C4-2B (cell line): ENCODE measurements around the gene DCP1B.

Experiments used
- ZFX ChIP-seq: fragments of 450-650 bp; IDR thresholded peaks from 2 replicates; pipeline ENCODE4 v1.6.1; 2017
- TF ChIP-seq, protein P1 (sequence below): fragments of 450-650 bp; conservative IDR thresholded peaks from 2 replicates; pipeline ENCODE4 v1.5.1; 2017; ENCODE audit warnings: mild to moderate bottlenecking

DNA sequence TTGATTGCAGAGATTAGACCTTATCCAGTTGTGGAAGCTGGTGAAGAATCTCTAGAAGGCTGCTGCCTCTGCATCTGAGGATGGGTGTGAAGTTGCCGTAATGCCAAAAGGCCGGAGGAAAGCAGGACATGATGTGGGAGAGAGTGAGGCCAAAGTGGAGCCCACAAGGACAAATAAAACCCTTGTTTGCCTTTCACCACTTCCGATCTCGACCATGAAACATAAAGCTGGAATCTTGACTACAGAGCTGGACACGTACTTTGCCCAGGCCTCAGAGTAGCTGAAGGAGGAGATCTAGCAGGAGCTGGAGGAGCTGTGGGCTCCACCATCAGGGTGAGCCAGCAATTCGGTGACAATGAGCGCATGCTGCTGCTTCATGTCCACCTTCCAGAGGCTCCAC is 43.5 kb upstream of the DCP1B start:
- TF ChIP-seq, protein P1, sequence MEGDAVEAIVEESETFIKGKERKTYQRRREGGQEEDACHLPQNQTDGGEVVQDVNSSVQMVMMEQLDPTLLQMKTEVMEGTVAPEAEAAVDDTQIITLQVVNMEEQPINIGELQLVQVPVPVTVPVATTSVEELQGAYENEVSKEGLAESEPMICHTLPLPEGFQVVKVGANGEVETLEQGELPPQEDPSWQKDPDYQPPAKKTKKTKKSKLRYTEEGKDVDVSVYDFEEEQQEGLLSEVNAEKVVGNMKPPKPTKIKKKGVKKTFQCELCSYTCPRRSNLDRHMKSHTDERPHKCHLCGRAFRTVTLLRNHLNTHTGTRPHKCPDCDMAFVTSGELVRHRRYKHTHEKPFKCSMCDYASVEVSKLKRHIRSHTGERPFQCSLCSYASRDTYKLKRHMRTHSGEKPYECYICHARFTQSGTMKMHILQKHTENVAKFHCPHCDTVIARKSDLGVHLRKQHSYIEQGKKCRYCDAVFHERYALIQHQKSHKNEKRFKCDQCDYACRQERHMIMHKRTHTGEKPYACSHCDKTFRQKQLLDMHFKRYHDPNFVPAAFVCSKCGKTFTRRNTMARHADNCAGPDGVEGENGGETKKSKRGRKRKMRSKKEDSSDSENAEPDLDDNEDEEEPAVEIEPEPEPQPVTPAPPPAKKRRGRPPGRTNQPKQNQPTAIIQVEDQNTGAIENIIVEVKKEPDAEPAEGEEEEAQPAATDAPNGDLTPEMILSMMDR: no peak
- no peak for TF ChIP-seq ZFX
